Stimulated activated CD4-positive, alpha-beta T cell treated with anti-CD3 and anti-CD28 coated beads, Interleukin-12 subunit alpha, Interleukin-12 subunit beta, amount 100 ng/mL, for 48 hours (primary cell): ENCODE results near the gene C10orf90.

Experiments
- DNase-seq, 3 donors: peaks; one replicate each; pipeline ENCODE4 v3.0.0-alpha.2; 2020; ENCODE audit warnings: low read depth in 2 of 3, low spot score in 1 of 3

Gene C10orf90

DNA sequence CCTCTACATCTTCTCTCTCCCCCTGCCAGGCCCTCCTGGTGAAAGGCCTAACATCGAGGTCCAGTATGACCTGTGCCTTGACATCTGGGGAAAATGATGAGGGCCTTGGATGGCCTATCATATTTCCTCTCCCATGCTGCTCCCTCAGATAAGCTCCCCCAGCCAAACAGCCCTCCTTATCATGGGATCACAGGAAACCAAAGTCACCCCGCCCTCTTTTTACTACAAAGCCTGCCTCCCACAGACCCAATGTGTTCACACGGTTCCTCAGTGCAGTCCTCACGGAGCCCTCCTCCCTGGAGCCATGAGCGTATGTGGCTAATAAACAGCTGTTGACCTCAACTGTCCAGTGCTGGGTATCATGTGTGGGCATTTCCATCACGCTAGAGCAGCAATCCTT lies 32.0 kb downstream of the C10orf90 start:
- no peak for DNase-seq

- no peak for DNase-seq
Observed at GRCh38 chr10:126637501-126637900, 33.0 kb downstream of the C10orf90 start.

DNA sequence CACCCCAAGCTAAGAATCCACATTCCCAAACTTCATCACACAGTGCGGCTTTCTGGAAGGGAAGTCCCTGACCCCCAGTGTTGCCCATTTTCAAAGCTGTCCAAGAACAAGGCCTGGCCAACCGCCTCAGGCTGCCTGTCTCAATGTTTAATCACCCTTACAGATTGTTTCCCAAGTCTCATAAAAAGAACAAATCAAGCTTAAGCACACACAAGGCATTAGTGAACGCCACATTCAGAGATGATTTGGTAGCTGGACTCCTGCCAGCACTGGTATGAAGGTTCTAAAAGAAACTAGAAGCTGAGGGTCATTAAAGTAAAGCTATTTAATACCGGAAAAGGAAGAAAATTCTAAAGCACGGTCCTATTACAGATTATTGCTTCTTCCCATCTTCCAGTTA lies 35.6 kb downstream of the C10orf90 start:
- no peak for DNase-seq

GRCh38 chr10:126634347-126634746 lies 36.1 kb downstream of the C10orf90 start:
- DNase-seq, result no peak

GRCh38 chr10:126632705-126633104 lies 37.8 kb downstream of the C10orf90 start:
- no peak for DNase-seq

DNA sequence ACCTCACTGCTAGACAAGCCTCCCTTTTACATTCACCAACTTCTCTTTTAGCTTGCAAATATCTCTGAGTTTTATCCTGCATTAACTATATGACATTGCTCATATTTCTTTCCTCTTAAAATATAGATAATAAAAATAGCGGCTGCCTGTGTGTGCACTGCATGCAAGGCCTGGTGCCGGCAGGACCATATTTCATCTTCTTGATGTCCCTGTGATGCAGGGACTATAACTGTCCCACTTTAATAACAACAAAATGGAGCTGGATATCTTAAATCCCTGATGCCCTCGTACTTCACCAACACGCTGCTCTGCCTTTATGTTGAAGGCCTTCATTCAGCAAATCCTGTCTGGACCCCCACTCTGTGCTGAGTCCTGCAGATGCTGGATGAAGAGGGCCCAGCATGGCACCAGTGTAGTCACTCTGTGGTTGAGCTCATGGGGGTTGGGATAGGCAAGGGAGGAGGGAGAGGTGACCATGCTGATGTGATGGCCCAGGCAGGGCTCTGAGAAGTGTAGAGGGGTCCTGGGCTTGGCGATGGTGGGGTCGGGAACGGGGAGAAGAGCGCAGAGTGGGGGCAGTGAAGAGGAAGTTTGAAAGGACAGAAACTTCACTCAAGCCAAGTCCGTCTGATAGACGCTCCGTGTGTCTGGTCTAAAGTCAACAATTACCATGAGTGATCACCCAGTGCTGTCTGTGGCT lies 40.4 kb downstream of the C10orf90 start:
- DNase-seq, result no peak

GRCh38 chr10:126628746-126629145 lies 41.7 kb downstream of the C10orf90 start:
- no peak for DNase-seq

DNA sequence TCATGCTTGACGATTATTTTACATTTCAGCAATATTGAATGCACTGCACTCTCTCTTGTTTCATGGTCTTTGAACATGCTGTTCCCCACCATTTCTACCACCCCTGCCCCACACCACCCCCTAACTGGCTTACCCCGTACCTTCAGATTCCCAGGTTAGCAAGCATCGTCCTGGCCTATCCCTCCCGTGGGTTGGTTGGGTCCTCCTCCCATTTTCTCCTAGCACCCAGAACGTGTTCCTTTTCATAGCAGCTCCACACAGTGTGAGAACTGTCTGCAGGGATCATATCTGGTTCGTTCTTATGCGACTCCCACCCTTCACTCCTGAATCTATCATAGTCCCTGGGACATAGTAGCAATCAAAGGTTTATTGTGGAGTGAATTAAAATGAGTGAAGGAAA lies 48.6 kb downstream of the C10orf90 start:
- no peak for DNase-seq

GRCh38 chr10:126618466-126618865 lies 52.0 kb downstream of the C10orf90 start:
- DNase-seq, result no peak

GRCh38 chr10:126617733-126618132 lies 52.8 kb downstream of the C10orf90 start:
- no peak for DNase-seq

DNA sequence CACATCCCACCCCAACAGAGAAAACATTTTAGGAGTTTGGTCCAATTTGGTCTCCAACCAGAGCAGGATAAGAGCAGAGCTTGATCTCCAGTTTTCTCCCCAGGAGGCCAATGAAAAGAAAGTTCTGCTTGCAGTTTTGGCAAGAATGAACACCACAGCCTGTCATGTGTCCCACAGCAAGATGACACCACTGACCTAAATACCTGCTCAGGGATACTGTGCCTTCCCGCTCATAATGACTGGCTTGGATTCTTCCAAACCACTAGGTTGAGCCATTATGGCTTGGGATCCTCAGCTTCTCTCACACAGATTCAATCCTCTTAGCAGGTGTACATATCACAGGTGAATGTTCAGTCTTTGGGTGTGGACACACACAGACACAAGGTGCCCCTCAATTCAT lies 53.3 kb downstream of the C10orf90 start:
- DNase-seq, result no peak

DNA sequence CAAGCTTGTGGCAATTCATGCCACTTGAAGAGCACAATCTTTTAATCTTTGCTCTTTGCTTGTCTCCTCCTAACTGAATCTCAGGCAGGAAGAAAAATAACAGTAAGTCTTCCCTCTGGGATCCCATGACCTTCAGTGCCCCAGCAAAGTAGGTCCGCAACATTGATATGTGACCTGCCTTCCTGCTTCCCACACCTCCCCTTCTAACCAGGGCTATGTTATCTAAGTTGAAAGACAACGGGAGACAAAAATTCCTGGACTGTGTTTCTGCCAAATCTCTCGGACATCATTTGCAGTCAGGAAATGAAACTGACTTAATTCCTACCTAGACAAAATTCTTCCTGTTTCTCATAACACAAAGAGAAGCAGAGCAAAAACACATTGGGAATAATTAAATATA lies 53.8 kb downstream of the C10orf90 start:
- DNase-seq, result no peak

DNA sequence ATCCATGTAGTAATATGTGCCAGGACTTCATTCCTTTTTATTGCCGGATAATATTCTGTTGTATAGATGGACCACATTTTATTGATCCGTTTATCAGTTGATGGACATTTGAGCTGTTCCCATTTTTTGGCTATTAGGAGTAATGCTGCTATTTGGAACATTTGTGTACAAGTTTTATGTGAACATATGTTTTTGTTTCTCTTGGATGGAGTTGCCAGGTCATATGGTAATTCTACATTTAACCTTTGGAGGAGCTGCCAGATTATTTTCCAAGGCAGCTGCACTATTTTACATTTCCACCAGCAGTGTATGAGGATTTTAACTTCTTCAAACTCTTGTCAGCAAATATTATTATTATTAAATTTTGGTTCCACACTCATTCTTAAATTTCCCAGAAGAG lies 59.2 kb downstream of the C10orf90 start:
- no peak for DNase-seq

- DNase-seq, result no peak
Observed at GRCh38 chr10:126609566-126609965, 60.9 kb downstream of the C10orf90 start.

DNA sequence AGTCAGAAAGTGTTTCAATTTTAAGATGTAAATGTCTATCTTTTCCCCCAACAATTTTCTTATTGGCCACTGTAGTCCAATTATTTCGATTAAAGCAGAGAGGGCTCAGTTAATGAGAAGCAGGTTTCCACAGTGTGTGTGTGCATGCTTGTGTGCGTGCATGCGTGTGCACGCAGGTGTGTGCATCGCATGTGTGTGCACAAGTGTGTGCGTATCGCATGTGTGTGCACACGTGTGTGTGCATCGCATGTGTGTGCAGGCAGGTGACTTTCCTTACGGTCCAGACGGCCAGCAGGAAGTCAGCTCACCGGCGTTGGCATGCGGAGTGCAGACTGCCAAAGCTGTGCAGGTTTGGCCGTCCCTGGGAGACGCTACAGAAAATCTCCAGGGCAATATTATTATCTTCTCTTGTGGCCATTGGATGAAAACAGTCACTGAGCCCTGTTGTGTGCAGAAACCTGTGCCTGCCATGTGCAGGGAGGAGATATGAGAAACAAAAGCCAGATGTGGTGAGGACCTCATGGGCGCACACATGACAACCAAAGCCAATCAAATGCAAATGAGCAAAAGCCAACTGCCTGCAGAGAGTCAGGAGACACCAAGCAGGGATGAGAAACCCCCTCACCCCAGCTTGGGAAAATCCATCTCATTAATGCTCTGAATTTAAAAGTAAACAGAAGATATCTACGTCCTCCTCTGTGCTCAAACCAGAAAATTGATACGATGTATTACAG lies 70.4 kb downstream of the C10orf90 start:
- DNase-seq, result no peak

- peak in 1 of 3 donors; percentile 2 for DNase-seq
Observed at GRCh38 chr10:126598009-126598408, 72.5 kb downstream of the C10orf90 start.

GRCh38 chr10:126597211-126597610 lies 73.3 kb downstream of the C10orf90 start:
- no peak for DNase-seq

DNA sequence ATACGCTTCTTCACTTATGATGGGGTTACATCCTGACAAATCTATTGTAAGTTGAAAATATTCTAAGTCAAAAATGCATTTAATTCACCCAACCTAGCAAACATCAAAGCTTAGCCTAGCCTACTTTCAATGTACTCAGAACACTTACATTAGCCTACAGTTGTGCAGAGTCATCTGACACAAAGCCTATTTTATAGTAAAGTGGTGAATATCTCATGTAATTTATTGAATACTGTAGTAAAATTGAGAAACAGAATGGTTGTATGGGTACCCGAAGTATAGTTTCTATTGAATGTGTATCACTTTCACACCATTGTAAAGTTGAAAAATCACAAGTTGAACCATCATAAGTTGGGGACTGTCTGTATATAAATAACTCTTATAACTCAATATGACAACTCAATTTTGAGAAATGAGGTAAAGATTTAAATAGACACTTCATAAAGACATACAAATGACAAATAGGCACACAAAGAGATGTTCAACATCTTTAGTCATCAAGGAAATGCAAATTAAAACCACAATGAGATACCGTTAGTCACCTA lies 73.9 kb downstream of the C10orf90 start:
- DNase-seq, result no peak

DNA sequence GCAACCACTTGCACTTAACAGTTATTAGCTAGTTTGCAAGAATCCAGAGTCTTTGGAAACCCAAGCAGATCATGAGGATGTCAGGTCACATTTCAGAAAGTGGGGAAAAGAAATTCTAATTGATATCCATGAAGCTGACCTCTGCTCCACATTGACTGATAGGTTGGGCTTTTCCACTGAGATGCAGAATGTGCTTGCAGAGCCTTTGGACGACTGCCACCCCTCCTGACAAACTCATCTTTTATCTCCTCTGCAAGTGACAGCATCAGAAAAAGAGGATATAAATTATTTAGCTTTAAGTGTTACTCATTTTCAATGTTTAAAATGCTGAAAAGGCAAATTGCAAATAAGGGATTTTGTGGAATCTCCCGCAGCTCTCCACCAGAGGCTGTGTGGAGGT lies 75.3 kb downstream of the C10orf90 start:
- DNase-seq, result no peak

DNA sequence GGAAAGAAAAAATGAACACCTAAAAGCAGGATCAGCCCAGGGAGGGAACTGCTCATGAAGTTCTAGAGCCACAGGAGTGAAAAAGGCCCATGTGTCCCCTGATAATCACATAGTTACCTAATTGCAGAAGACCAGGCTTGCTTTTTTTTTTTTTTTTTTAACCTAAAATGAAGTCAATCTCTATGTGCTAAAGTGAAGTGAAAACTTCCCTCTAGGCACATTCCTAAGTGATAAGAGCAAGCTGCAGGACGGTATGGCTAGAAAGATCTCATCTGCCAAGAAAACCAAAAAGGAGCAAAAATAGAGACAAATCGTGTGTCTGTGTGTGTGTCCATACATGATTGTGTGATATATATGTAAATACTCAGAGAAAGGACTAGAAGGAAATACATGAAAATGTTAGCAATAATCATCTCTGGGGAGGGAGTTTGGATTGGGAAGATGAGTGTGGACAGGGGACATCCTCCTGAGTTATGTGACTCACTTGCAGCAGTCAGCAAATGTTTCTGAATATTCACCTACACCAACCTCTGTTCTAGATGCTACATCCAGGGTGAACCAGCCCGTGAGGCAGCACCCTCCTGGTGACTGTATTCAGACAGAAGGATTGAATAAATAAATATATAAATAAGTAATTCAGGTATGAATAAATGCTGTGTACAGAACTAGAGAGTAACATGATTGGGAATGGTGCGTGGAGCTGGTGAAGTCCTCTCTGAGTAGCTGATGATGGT lies 76.4 kb downstream of the C10orf90 start:
- no peak for DNase-seq

DNA sequence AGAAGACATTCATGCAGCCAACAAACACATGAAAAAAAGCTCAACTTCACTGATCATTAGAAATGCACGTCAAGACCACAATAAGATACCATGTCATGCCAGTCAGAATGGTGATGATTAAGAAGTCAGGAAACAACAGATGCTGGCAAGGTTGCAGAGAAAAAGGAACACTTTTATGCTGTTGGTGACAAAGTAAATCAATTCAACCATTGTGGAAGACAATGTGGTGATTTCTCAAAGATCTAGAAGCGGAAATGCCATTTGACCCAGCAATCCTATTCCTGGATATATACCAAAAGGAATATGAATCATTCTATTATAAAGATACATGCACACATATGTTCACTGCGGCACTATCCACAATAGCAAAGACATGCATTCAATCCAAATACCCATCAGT lies 77.6 kb downstream of the C10orf90 start:
- DNase-seq, result no peak

DNA sequence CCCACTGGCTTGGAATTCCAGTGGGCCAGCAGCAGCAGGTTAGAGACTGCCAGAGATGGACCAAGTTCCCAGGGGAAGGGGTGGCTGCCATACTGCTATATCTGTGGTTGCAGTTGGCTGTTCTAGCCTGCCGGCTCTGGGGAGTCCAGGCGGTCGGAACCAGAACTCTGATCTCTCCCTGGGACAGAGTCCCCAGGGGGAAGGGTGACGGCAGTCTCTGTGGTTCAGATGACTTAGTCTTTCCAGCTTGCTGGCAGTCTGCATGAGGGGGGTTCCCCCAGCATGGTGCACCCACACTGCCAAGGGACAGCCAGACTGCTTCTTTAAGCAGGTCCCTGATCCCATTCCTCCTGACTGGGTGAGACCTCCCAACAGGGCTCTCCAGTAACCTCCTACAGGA lies 82.5 kb downstream of the C10orf90 start:
- no peak for DNase-seq
